ENCODE measurements around the gene DPP10. TPM values are rescaled to one million over a fixed set of nuclear protein-coding genes. Genes with fewer than 3 reads are reported as not detected.
A peak's percentile ranks its signal among the peaks of the same experiment; 100 is the strongest.

Gene DPP10
- total and polyA plus RNA-seq, 5 experiments from 2014 or later: not detected

- DNase-seq: no peak
- no peak overlapping the region for H3K4me3 Mint-ChIP-seq
- ATAC-seq: no peak
- no peaks in the 10 kb centered on the region for H3K27me3 Mint-ChIP-seq
- no peaks in the 10 kb centered on the region for H3K4me1 Mint-ChIP-seq
- H3K27ac Mint-ChIP-seq: no peak overlapping the region
- POLR2A ChIA-PET: no interaction called here
- no peaks in the 10 kb centered on the region for H3K36me3 Mint-ChIP-seq
- peaks cover 0 to 26% (median 12%) of the 10 kb centered on the region in 9 donors for H3K9me3 Mint-ChIP-seq
These were observed 921.7 kb downstream of the DPP10 start for GRCh38 chr2:115364093-115364492.

GRCh38 chr2:115369400-115369799, 927.0 kb downstream of the DPP10 start:
- H3K27ac Mint-ChIP-seq: no peak overlapping the region
- peaks cover 0 to 12% (median 0%) of the 10 kb centered on the region in 3 donors for H3K36me3 Mint-ChIP-seq
- DNase-seq (no peak), ATAC-seq (no peak)
- H3K4me3 Mint-ChIP-seq: no peak overlapping the region
- POLR2A ChIA-PET: no interaction called here
- H3K4me1 Mint-ChIP-seq: peaks cover 0 to 2% (median 0%) of the 10 kb centered on the region in 4 donors
- no peaks in the 10 kb centered on the region for H3K27me3 Mint-ChIP-seq
- peaks cover 9 to 37% (median 18%) of the 10 kb centered on the region in 9 donors for H3K9me3 Mint-ChIP-seq

DNA sequence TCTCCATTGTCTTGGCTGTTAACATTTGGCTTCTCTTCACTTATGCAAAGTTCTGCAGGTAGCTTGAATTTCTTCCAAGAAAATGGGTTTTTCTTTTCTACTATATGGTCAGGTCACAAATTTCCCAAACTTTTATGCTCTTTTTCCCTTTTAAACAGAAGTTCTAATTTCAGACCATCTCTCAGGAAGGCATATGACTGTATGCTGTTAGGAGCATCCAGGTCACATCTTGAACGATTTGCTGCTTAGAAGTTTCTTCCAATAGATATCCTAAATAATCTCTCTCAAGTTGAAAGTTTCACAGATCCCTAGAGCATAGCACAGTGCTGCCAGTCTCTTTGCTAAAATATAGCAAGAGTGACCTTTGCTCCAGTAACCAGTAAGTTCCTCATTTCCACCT, 932.5 kb downstream of the DPP10 start:
- Mint-ChIP-seq H3K36me3 (peaks cover 0 to 25% (median 5%) of the 10 kb centered on the region in 3 donors), H3K27me3 (no peaks in the 10 kb centered on the region), H3K4me3 (no peak overlapping the region), H3K27ac (no peak overlapping the region), H3K9me3 (peaks cover 14 to 47% (median 34%) of the 10 kb centered on the region in 9 donors), H3K4me1 (peaks cover 0 to 2% (median 0%) of the 10 kb centered on the region in 4 donors)
- POLR2A ChIA-PET: no interaction called here
- DNase-seq (no peak), ATAC-seq (no peak)

GRCh38 chr2:115384399-115384798, 942.0 kb downstream of the DPP10 start:
- no peak overlapping the region for H3K4me3 Mint-ChIP-seq
- H3K36me3 Mint-ChIP-seq: peaks cover 0 to 7% (median 0%) of the 10 kb centered on the region in 3 donors
- H3K9me3 Mint-ChIP-seq: peaks cover 4 to 40% (median 22%) of the 10 kb centered on the region in 9 donors
- H3K27me3 Mint-ChIP-seq: no peaks in the 10 kb centered on the region
- peak overlapping the region in 1 of 10 donors; percentile 65 for H3K27ac Mint-ChIP-seq
- ATAC-seq (no peak), DNase-seq (no peak)
- H3K4me1 Mint-ChIP-seq: no peaks in the 10 kb centered on the region
- POLR2A ChIA-PET: no interaction called here

- peaks cover 0 to 7% (median 0%) of the 10 kb centered on the region in 3 donors for H3K36me3 Mint-ChIP-seq
- DNase-seq: no peak
- ATAC-seq: no peak
- peaks cover 0 to 24% (median 14%) of the 10 kb centered on the region in 9 donors for H3K9me3 Mint-ChIP-seq
- H3K27ac Mint-ChIP-seq: no peak overlapping the region
- H3K4me1 Mint-ChIP-seq: no peaks in the 10 kb centered on the region
- no peaks in the 10 kb centered on the region for H3K27me3 Mint-ChIP-seq
- POLR2A ChIA-PET: no interaction called here
- no peak overlapping the region for H3K4me3 Mint-ChIP-seq
These were observed 944.0 kb downstream of the DPP10 start for GRCh38 chr2:115386465-115386864.

- ATAC-seq (no peak), DNase-seq (no peak)
- Mint-ChIP-seq H3K36me3 (peaks cover 0 to 4% (median 0%) of the 10 kb centered on the region in 3 donors), H3K4me3 (no peak overlapping the region), H3K27ac (no peak overlapping the region), H3K9me3 (peaks cover 0 to 17% (median 8%) of the 10 kb centered on the region in 9 donors), H3K4me1 (no peaks in the 10 kb centered on the region), H3K27me3 (no peaks in the 10 kb centered on the region)
- POLR2A ChIA-PET: no interaction called here
These were observed 946.6 kb downstream of the DPP10 start for GRCh38 chr2:115389024-115389423.

- H3K4me1 Mint-ChIP-seq: no peaks in the 10 kb centered on the region
- DNase-seq (no peak), ATAC-seq (no peak)
- peaks cover 0 to 14% (median 4%) of the 10 kb centered on the region in 9 donors for H3K9me3 Mint-ChIP-seq
- H3K27ac Mint-ChIP-seq: no peak overlapping the region
- no peak overlapping the region for H3K4me3 Mint-ChIP-seq
- POLR2A ChIA-PET: no interaction called here
- H3K36me3 Mint-ChIP-seq: no peaks in the 10 kb centered on the region
- no peaks in the 10 kb centered on the region for H3K27me3 Mint-ChIP-seq
These were observed 947.6 kb downstream of the DPP10 start for GRCh38 chr2:115389898-115390565.

GRCh38 chr2:115396579-115396978, 954.1 kb downstream of the DPP10 start:
- H3K27me3 Mint-ChIP-seq: no peaks in the 10 kb centered on the region
- no peaks in the 10 kb centered on the region for H3K4me1 Mint-ChIP-seq
- POLR2A ChIA-PET: no interaction called here
- no peak overlapping the region for H3K27ac Mint-ChIP-seq
- no peaks in the 10 kb centered on the region for H3K36me3 Mint-ChIP-seq
- no peak for ATAC-seq
- DNase-seq: no peak
- H3K9me3 Mint-ChIP-seq: peaks cover 0 to 38% (median 10%) of the 10 kb centered on the region in 9 donors
- H3K4me3 Mint-ChIP-seq: no peak overlapping the region

DNA sequence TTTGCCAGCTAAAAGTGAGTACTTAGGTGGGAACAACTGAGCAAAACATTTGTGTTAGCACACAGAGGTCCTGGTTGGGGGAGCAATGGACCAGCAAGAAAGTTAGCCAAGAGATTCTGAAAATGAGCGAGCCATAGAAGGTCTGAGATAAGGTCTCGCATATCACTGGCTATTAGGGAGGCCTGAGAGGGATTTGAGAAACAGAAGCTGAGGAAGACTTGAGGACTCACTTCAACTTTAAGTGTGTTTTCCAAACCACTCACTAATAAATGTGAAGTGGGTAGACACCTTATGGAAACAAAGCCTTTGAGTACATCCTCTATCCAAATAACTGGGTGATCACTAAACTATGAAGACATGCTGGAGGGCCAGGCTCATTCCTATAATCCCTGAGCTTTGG, 958.5 kb downstream of the DPP10 start:
- ATAC-seq (no peak), DNase-seq (no peak)
- Mint-ChIP-seq H3K27me3 (no peaks in the 10 kb centered on the region), H3K36me3 (no peaks in the 10 kb centered on the region), H3K9me3 (peaks cover under 1 to 28% (median 7%) of the 10 kb centered on the region in 9 donors), H3K4me1 (no peaks in the 10 kb centered on the region), H3K27ac (no peak overlapping the region), H3K4me3 (no peak overlapping the region)
- POLR2A ChIA-PET: no interaction called here

DNA sequence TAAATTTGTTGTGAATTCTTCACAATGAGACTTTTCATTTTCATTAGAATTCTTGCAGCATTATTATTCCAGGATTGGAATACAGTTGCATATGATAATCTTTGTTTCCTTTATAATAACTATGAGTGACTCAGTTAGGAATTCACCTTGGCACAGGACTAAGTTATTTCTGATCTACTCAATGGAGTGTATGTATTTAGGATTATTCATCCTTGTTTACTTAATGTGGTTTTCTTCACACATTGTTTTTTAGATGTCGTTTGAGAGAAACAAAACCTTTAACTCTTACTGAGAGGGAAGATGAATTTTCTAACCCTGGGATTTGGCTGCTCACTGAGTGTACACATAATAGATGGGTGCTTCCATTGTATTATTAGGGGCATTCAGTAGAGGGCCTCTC, 970.1 kb downstream of the DPP10 start:
- no peak overlapping the region for H3K4me3 Mint-ChIP-seq

GRCh38 chr2:115413791-115414190, 971.4 kb downstream of the DPP10 start:
- Mint-ChIP-seq H3K36me3 (peaks cover 0 to 4% (median 0%) of the 10 kb centered on the region in 3 donors), H3K4me1 (no peaks in the 10 kb centered on the region), H3K27ac (no peak overlapping the region), H3K27me3 (no peaks in the 10 kb centered on the region), H3K4me3 (no peak overlapping the region), H3K9me3 (peaks cover 4 to 25% (median 12%) of the 10 kb centered on the region in 9 donors)
- ATAC-seq (no peak), DNase-seq (no peak)
- POLR2A ChIA-PET: no interaction called here

More for the DNA sequence above, 970.1 kb downstream of the DPP10 start:
- DNase-seq (no peak), ATAC-seq (no peak)
- no peak overlapping the region for H3K27ac Mint-ChIP-seq
- no peaks in the 10 kb centered on the region for H3K36me3 Mint-ChIP-seq
- POLR2A ChIA-PET: no interaction called here
- H3K4me1 Mint-ChIP-seq: no peaks in the 10 kb centered on the region
- peaks cover 0 to 33% (median 12%) of the 10 kb centered on the region in 9 donors for H3K9me3 Mint-ChIP-seq
- no peaks in the 10 kb centered on the region for H3K27me3 Mint-ChIP-seq

- peaks cover 4 to 29% (median 8%) of the 10 kb centered on the region in 9 donors for H3K9me3 Mint-ChIP-seq
- no peaks in the 10 kb centered on the region for H3K4me1 Mint-ChIP-seq
- H3K27ac Mint-ChIP-seq: no peak overlapping the region
- POLR2A ChIA-PET: no interaction called here
- no peaks in the 10 kb centered on the region for H3K27me3 Mint-ChIP-seq
- no peak overlapping the region for H3K4me3 Mint-ChIP-seq
- peaks cover 0 to 4% (median 0%) of the 10 kb centered on the region in 3 donors for H3K36me3 Mint-ChIP-seq
- no peak for DNase-seq
- ATAC-seq: no peak
These were observed 972.0 kb downstream of the DPP10 start for GRCh38 chr2:115414466-115414865.

- DNase-seq (no peak), ATAC-seq (no peak)
- no peak overlapping the region for H3K4me3 Mint-ChIP-seq
- peaks cover 0 to 13% (median 0%) of the 10 kb centered on the region in 3 donors for H3K36me3 Mint-ChIP-seq
- no peaks in the 10 kb centered on the region for H3K27me3 Mint-ChIP-seq
- peaks cover 9 to 29% (median 14%) of the 10 kb centered on the region in 9 donors for H3K9me3 Mint-ChIP-seq
- POLR2A ChIA-PET: no interaction called here
- H3K27ac Mint-ChIP-seq: no peak overlapping the region
- H3K4me1 Mint-ChIP-seq: no peaks in the 10 kb centered on the region
These were observed 979.7 kb downstream of the DPP10 start for GRCh38 chr2:115422004-115422634.

Data from naive thymus-derived CD8-positive, alpha-beta T cell (primary cell).